HEK293 (cell line): ENCODE measurements around the gene EVL.

ENCODE experiments used
- KLF10 ChIP-seq: fragments of 450-650 bp; IDR thresholded peaks from 2 replicates; pipeline ENCODE4 v1.5.1; 2018; ENCODE audit warnings: missing biosample characterization, mild to moderate bottlenecking, missing genetic modification characterization
- KLF16 ChIP-seq: fragments of 450-650 bp; formaldehyde crosslinking; IDR thresholded peaks from 2 replicates; pipeline ENCODE4 v1.5.1; 2017; ENCODE audit warnings: missing biosample characterization, missing genetic modification characterization
- ZNF157 ChIP-seq: fragments of 450-650 bp; formaldehyde crosslinking; IDR thresholded peaks from 2 replicates; pipeline ENCODE4 v1.5.1; 2016; ENCODE audit warnings: missing biosample characterization, missing genetic modification characterization
- ZNF274 ChIP-seq, 2 experiments: fragments of 200-500 bp in 1 of 2; fragments of 450-650 bp in 1 of 2; sonication (Bioruptor generic) in 1 of 2; formaldehyde crosslinking in 1 of 2; IDR thresholded peaks; 2 replicates each; pipeline versions ENCODE4 v1.5.1 to v1.6.1; 2014 to 2016; ENCODE audit warnings: borderline replicate concordance in 1 of 2, inconsistent platforms in 1 of 2, low read length in 1 of 2, missing biosample characterization in 1 of 2, missing genetic modification characterization in 1 of 2
- ZNF561 ChIP-seq: fragments of 450-650 bp; IDR thresholded peaks from 2 replicates; pipeline ENCODE4 v1.5.1; 2018; ENCODE audit warnings: missing biosample characterization, missing genetic modification characterization, borderline replicate concordance
- ZNF777 ChIP-seq: fragments of 450-650 bp; formaldehyde crosslinking; IDR thresholded peaks from 2 replicates; pipeline ENCODE4 v1.5.1; 2017; ENCODE audit warnings: missing biosample characterization, missing genetic modification characterization, borderline replicate concordance
- TF ChIP-seq, protein P1 (sequence below): fragments of 450-650 bp; formaldehyde crosslinking; IDR thresholded peaks from 2 replicates; pipeline ENCODE4 v1.5.1; 2016; ENCODE audit warnings: missing biosample characterization, missing genetic modification characterization
- TF ChIP-seq, protein P2 (sequence below): fragments of 450-650 bp; formaldehyde crosslinking; conservative IDR thresholded peaks from 2 replicates; pipeline ENCODE4 v1.5.1; 2016; ENCODE audit warnings: low read depth, missing biosample characterization, missing genetic modification characterization
- TF ChIP-seq, protein P3 (sequence below): fragments of 450-650 bp; formaldehyde crosslinking; IDR thresholded peaks from 2 replicates; pipeline ENCODE4 v1.5.1; 2016; ENCODE audit warnings: missing biosample characterization, missing genetic modification characterization
- TF ChIP-seq, protein P4 (sequence below): fragments of 450-650 bp; formaldehyde crosslinking; IDR thresholded peaks from 2 replicates; pipeline ENCODE4 v1.5.1; 2016; ENCODE audit warnings: missing biosample characterization, missing genetic modification characterization

DNA sequence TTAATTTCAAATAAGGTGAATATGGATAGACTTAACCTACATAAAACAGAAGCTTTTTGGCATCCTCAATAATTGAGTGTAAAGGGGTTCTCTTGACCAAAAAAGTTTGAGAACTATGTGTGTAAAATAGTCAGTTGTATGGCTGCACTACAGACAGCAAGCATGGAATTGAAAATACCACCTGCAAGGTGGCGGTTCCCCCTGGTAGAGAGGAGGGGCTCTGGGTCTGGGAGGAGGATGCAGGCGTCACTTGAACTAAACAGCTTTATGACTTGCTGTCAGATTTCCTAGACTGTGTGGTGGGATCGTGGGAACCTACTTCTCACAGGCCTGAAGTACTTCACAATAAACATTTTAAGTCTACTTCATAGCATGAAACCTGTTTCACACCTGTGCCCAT lies 6.3 kb downstream of the EVL start:
- TF ChIP-seq, protein P1, sequence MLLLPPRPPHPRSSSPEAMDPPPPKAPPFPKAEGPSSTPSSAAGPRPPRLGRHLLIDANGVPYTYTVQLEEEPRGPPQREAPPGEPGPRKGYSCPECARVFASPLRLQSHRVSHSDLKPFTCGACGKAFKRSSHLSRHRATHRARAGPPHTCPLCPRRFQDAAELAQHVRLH (tag by site-specific recombination): no peak
- TF ChIP-seq, protein P2, sequence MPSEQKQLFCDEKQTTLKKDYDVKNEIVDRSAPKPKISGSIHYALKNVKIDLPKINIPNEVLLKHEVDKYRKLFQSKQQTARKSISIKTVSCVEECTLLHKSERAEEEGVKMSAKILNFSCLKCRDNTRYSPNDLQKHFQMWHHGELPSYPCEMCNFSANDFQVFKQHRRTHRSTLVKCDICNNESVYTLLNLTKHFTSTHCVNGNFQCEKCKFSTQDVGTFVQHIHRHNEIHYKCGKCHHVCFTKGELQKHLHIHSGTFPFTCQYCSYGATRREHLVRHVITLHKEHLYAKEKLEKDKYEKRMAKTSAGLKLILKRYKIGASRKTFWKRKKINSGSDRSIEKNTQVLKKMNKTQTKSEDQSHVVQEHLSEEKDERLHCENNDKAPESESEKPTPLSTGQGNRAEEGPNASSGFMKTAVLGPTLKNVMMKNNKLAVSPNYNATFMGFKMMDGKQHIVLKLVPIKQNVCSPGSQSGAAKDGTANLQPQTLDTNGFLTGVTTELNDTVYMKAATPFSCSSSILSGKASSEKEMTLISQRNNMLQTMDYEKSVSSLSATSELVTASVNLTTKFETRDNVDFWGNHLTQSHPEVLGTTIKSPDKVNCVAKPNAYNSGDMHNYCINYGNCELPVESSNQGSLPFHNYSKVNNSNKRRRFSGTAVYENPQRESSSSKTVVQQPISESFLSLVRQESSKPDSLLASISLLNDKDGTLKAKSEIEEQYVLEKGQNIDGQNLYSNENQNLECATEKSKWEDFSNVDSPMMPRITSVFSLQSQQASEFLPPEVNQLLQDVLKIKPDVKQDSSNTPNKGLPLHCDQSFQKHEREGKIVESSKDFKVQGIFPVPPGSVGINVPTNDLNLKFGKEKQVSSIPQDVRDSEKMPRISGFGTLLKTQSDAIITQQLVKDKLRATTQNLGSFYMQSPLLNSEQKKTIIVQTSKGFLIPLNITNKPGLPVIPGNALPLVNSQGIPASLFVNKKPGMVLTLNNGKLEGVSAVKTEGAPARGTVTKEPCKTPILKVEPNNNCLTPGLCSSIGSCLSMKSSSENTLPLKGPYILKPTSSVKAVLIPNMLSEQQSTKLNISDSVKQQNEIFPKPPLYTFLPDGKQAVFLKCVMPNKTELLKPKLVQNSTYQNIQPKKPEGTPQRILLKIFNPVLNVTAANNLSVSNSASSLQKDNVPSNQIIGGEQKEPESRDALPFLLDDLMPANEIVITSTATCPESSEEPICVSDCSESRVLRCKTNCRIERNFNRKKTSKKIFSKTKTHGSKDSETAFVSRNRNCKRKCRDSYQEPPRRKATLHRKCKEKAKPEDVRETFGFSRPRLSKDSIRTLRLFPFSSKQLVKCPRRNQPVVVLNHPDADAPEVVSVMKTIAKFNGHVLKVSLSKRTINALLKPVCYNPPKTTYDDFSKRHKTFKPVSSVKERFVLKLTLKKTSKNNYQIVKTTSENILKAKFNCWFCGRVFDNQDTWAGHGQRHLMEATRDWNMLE (tag by site-specific recombination): no peak
- TF ChIP-seq, protein P3, sequence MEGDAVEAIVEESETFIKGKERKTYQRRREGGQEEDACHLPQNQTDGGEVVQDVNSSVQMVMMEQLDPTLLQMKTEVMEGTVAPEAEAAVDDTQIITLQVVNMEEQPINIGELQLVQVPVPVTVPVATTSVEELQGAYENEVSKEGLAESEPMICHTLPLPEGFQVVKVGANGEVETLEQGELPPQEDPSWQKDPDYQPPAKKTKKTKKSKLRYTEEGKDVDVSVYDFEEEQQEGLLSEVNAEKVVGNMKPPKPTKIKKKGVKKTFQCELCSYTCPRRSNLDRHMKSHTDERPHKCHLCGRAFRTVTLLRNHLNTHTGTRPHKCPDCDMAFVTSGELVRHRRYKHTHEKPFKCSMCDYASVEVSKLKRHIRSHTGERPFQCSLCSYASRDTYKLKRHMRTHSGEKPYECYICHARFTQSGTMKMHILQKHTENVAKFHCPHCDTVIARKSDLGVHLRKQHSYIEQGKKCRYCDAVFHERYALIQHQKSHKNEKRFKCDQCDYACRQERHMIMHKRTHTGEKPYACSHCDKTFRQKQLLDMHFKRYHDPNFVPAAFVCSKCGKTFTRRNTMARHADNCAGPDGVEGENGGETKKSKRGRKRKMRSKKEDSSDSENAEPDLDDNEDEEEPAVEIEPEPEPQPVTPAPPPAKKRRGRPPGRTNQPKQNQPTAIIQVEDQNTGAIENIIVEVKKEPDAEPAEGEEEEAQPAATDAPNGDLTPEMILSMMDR: no peak
- TF ChIP-seq ZNF157 (tag by site-specific recombination) (no peak), ZNF777 (tag by site-specific recombination) (no peak), ZNF274 (IDR thresholded peaks at IDR 0.05; ENCODE audit: low read length) (no peak), ZNF274 (tag by site-specific recombination; IDR thresholded peaks at IDR 0.05; ENCODE audit: borderline replicate concordance) (no peak), KLF10 (no peak), KLF16 (tag by site-specific recombination) (no peak), ZNF561 (no peak)
- TF ChIP-seq, protein P4, sequence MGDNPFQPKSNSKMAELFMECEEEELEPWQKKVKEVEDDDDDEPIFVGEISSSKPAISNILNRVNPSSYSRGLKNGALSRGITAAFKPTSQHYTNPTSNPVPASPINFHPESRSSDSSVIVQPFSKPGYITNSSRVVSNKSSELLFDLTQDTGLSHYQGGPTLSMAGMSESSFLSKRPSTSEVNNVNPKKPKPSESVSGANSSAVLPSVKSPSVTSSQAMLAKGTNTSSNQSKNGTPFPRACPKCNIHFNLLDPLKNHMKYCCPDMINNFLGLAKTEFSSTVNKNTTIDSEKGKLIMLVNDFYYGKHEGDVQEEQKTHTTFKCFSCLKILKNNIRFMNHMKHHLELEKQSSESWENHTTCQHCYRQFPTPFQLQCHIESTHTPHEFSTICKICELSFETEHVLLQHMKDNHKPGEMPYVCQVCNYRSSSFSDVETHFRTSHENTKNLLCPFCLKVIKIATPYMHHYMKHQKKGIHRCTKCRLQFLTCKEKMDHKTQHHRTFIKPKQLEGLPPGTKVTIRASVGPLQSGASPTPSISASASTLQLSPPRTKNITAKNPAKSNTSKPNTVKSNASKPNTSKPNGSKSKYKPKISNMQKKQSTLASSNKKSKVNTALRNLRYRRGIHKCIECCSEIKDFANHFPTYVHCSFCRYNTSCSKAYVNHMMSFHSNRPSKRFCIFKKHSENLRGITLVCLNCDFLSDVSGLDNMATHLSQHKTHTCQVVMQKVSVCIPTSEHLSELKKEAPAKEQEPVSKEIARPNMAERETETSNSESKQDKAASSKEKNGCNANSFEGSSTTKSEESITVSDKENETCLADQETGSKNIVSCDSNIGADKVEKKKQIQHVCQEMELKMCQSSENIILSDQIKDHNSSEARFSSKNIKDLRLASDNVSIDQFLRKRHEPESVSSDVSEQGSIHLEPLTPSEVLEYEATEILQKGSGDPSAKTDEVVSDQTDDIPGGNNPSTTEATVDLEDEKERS (tag by site-specific recombination): no peak
